22Rv1 (cell line): ENCODE data around the gene ABLIM2.
A peak's percentile ranks its signal among the peaks of the same experiment; 100 is the strongest.

Experiments used
- CTCF ChIP-seq: fragments of 450-650 bp; IDR thresholded peaks from 2 replicates; pipeline ENCODE4 v1.5.1; 2017; ENCODE audit warnings: mild to moderate bottlenecking
- ZFX ChIP-seq: fragments of 450-650 bp; IDR thresholded peaks from 2 replicates; pipeline ENCODE4 v1.6.1; 2017; ENCODE audit warnings: antibody characterized with exemption, borderline replicate concordance

- TF ChIP-seq CTCF (peak; percentile 88), ZFX (no peak)
Observed at GRCh38 chr4:8176547-8177399, 18.2 kb upstream of the ABLIM2 start.
